ENCODE measurements around the gene FEM1A.
"Not testable (repeated sequence)": the region's sequence is repeated elsewhere in the genome, so short reads cannot be mapped to it uniquely, and the experiment has no call there.

FEM1A gene

DNA sequence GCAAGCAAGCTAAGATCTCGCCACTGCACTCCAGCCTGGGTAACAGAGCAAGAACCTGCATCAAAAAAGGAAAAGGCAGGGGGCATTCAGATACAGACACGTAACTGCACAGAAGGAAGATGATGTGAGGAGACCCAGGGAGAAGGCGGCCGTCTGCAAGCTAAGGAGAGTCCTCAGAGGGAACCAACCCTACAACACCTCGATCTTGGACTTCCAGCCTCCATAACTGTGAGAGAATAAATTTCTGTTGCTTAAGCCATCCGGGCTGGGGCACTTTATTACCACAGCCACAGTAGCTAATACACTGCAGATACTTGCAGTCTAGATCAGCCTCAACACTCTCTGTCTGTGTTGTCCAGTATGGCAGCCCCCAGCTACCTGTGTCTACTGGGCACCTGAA is 32.0 kb downstream of the FEM1A start:
- H3K4me3 ChIP-seq (ENCODE audit: low read length in 2 of 2), result no peak overlapping the region
- H3K4me1 ChIP-seq (ENCODE audit: control insufficient read depth in 2 of 2, insufficient read depth in 2 of 2, low read length in 2 of 2), result peaks cover 2 to 3% of the 10 kb centered on the region in 2 donors
- no peaks in the 10 kb centered on the region for H3K27me3 ChIP-seq (ENCODE audit: control insufficient read depth in 2 of 2, insufficient read depth in 2 of 2, low read length in 2 of 2)
- no peak overlapping the region for H3K9ac ChIP-seq (ENCODE audit: low read depth in 1 of 2, low read length in 2 of 2)
- no peaks in the 10 kb centered on the region for H3K9me3 ChIP-seq (ENCODE audit: control insufficient read depth in 2 of 2, low read length in 2 of 2)
- peaks cover 4 to 10% of the 10 kb centered on the region in 2 donors for H3K36me3 ChIP-seq (ENCODE audit: control insufficient read depth in 2 of 2, insufficient read depth in 2 of 2, low read length in 2 of 2)
- H3K27ac ChIP-seq (ENCODE audit: low read depth in 2 of 2, low read length in 2 of 2), result no peak overlapping the region

DNA sequence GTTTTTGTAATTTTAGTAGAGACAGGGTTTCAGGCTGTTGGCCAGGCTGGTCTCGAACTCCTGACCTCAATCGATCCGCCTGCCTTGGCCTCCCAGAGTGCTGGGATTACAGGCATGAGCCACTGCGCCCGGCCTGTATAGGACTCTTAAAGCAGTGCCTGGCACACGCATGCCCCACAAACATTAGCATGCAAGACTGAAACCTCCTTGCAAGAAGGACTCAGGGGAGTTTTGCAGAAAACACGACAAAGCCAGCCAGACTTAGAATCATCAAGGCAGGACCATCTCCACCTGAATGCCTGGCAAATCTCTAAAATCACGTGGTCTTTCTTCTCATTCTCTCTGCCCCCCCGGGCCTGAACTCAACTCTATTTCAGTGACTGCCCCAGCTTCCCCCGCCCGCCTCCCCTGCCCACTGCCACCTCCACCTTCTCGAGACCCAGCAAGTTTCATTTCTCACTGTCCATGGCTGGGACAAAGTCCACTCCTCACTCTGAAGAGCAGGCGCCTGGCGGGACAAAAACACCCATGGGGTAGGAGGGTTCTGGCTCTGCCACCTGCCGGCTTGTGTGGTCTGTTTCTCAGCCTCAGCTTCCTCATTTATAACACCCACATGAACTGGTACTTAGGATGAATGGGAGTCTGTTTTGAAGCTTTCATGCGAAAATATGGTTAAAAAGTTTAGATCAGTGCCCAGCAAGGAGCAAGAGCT is 37.6 kb downstream of the FEM1A start:
- Histone ChIP-seq H3K27me3 (ENCODE audit: control insufficient read depth in 2 of 2, insufficient read depth in 2 of 2, low read length in 2 of 2) (no peaks in the 10 kb centered on the region), H3K4me3 (ENCODE audit: low read length in 2 of 2) (peak overlapping the region in 1 of 2 donors; percentile 50), H3K27ac (ENCODE audit: low read depth in 2 of 2, low read length in 2 of 2) (peak overlapping the region; percentile 20 to 48), H3K9ac (ENCODE audit: low read depth in 1 of 2, low read length in 2 of 2) (no peak overlapping the region), H3K9me3 (ENCODE audit: control insufficient read depth in 2 of 2, low read length in 2 of 2) (no peaks in the 10 kb centered on the region), H3K36me3 (ENCODE audit: control insufficient read depth in 2 of 2, insufficient read depth in 2 of 2, low read length in 2 of 2) (no peaks in the 10 kb centered on the region), H3K4me1 (ENCODE audit: control insufficient read depth in 2 of 2, insufficient read depth in 2 of 2, low read length in 2 of 2) (peaks cover 12 to 17% of the 10 kb centered on the region in 2 donors)

DNA sequence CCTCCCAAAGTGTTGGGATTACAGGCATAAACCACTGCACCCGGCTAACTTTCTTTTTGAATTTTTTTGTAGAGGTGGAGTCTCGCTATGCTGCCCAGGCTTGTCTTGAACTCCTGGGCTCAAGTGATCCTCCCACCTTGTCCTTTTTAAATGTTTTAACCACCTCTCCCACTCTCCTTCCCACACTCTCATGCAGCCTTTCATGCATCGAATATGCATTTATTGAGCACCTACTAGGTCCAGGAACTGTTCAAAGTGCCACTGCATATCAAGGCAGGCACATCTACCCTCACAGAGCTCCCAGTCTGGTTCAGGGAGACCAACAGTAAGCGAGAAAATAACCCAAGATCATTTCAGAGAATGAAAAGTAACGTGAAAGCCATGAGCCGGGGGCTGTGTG is 38.8 kb downstream of the FEM1A start:
- Histone ChIP-seq H3K9ac (ENCODE audit: low read depth in 1 of 2, low read length in 2 of 2) (peak overlapping the region; percentile 90 to 99), H3K4me1 (ENCODE audit: control insufficient read depth in 2 of 2, insufficient read depth in 2 of 2, low read length in 2 of 2) (peaks cover 12 to 17% of the 10 kb centered on the region in 2 donors), H3K27ac (ENCODE audit: low read depth in 2 of 2, low read length in 2 of 2) (peak overlapping the region; percentile 90 to 91), H3K4me3 (ENCODE audit: low read length in 2 of 2) (peak overlapping the region; percentile 79 to 92), H3K36me3 (ENCODE audit: control insufficient read depth in 2 of 2, insufficient read depth in 2 of 2, low read length in 2 of 2) (no peaks in the 10 kb centered on the region), H3K27me3 (ENCODE audit: control insufficient read depth in 2 of 2, insufficient read depth in 2 of 2, low read length in 2 of 2) (no peaks in the 10 kb centered on the region), H3K9me3 (ENCODE audit: control insufficient read depth in 2 of 2, low read length in 2 of 2) (no peaks in the 10 kb centered on the region)

DNA sequence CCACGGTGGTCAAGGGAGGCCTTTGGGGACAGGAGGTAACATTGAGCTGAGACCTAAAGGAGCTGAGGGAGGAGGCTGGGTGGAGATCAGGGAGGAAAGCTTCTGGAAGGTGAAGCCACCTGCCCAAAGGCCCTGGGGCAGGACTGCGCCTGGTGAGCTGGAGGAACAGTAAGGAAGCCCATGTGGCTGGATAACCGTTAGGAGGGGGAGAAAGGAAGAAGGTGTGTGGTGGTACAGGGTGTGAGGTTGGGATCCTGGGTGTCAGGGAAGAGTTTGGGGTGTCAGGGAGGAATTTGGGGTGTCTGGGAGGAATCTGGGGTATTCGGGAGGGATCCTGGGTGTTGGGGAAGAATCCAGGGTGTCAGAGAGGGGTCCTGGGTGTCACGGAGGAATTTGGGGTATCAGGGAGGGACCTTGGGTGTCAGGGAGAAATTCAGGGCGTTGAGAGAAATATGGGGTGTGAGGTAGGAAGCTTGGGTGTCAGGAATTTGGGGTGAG is 39.3 kb downstream of the FEM1A start:
- Histone ChIP-seq H3K4me1 (ENCODE audit: control insufficient read depth in 2 of 2, insufficient read depth in 2 of 2, low read length in 2 of 2) (peaks cover 12 to 17% of the 10 kb centered on the region in 2 donors), H3K9me3 (ENCODE audit: control insufficient read depth in 2 of 2, low read length in 2 of 2) (no peaks in the 10 kb centered on the region), H3K36me3 (ENCODE audit: control insufficient read depth in 2 of 2, insufficient read depth in 2 of 2, low read length in 2 of 2) (no peaks in the 10 kb centered on the region), H3K27ac (ENCODE audit: low read depth in 2 of 2, low read length in 2 of 2) (peak overlapping the region; percentile 90 to 91), H3K27me3 (ENCODE audit: control insufficient read depth in 2 of 2, insufficient read depth in 2 of 2, low read length in 2 of 2) (no peaks in the 10 kb centered on the region), H3K4me3 (ENCODE audit: low read length in 2 of 2) (peak overlapping the region; percentile 79 to 92), H3K9ac (ENCODE audit: low read depth in 1 of 2, low read length in 2 of 2) (peak overlapping the region; percentile 90 to 99)

DNA sequence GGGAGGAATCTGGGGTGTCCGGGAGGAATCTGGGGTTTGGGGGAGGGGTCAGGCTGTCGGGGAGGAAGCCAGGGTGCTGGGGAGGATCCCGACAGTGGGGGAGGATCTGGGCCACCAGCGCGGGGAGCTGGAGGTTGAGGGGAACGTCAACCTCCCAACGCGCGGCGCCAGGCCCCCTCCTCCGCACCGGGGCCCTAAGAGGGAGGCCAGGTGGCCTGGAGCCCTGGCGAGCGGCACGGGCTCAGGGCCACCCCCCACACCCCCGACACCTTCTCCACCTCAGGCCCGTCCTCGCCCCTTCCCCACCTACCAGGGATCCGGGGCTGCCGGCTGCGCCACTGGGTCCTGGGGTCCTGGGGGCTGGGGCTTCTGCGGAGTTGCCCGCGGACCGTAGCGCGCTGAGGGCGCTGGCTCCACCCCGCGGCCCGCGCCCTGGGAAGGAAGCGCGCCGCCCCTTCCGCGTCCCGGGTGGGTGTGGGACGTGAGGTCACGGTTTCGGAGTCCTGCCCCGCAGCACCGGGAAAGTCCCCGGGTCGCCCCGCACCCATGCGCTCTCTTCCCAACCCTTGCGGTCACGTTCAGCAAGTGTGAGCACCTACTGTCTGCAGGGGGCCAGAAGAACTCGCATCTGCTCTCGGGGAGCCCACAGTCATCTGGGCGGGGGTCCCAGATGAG is 39.9 kb downstream of the FEM1A start, which contains the start of gene TICAM1:
TICAM1 (minus strand) TSS at position 409 of the 675 bp plus-strand sequence. CDS start 13,335 bp downstream, outside the sequence.
- Histone ChIP-seq H3K9me3 (ENCODE audit: control insufficient read depth in 2 of 2, low read length in 2 of 2) (no peaks in the 10 kb centered on the region), H3K36me3 (ENCODE audit: control insufficient read depth in 2 of 2, insufficient read depth in 2 of 2, low read length in 2 of 2) (no peaks in the 10 kb centered on the region), H3K27me3 (ENCODE audit: control insufficient read depth in 2 of 2, insufficient read depth in 2 of 2, low read length in 2 of 2) (no peaks in the 10 kb centered on the region), H3K9ac (ENCODE audit: low read depth in 1 of 2, low read length in 2 of 2) (peak within 1 kb of the TSS; percentile 90 to 99), H3K4me1 (ENCODE audit: control insufficient read depth in 2 of 2, insufficient read depth in 2 of 2, low read length in 2 of 2) (peaks cover 12 to 17% of the 10 kb centered on the region in 2 donors), H3K4me3 (ENCODE audit: low read length in 2 of 2) (peak within 1 kb of the TSS; percentile 79 to 92), H3K27ac (ENCODE audit: low read depth in 2 of 2, low read length in 2 of 2) (peak within 1 kb of the TSS; percentile 90 to 91)

DNA sequence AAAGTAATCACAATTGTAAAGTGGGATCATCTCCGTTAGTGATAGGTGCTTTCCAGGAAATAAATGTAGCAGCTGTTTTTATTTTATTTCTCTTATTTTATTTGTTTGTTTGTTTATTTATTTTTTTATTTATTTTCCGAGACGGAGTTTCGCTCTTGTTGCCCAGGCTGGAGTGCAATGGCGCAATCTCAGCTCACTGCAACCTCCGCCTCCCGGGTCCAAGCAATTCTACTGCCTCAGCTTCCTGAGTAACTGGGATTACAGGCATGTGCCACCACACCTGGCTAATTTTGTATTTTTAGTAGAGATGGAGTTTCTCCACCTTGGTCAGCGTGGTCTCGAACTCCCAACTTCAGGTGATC is 40.4 kb downstream of the FEM1A start:
- peak overlapping the region; percentile 90 to 99 for H3K9ac ChIP-seq (ENCODE audit: low read depth in 1 of 2, low read length in 2 of 2)
- peak overlapping the region; percentile 79 to 92 for H3K4me3 ChIP-seq (ENCODE audit: low read length in 2 of 2)
- not testable (repeated sequence) for H3K27me3 ChIP-seq (ENCODE audit: control insufficient read depth in 2 of 2, insufficient read depth in 2 of 2, low read length in 2 of 2); H3K36me3 ChIP-seq (ENCODE audit: control insufficient read depth in 2 of 2, insufficient read depth in 2 of 2, low read length in 2 of 2); H3K9me3 ChIP-seq (ENCODE audit: control insufficient read depth in 2 of 2, low read length in 2 of 2)
- H3K27ac ChIP-seq (ENCODE audit: low read depth in 2 of 2, low read length in 2 of 2), result peak overlapping the region; percentile 90 to 91
- H3K4me1 ChIP-seq (ENCODE audit: control insufficient read depth in 2 of 2, insufficient read depth in 2 of 2, low read length in 2 of 2), result peaks cover 12 to 17% of the 10 kb centered on the region in 2 donors

DNA sequence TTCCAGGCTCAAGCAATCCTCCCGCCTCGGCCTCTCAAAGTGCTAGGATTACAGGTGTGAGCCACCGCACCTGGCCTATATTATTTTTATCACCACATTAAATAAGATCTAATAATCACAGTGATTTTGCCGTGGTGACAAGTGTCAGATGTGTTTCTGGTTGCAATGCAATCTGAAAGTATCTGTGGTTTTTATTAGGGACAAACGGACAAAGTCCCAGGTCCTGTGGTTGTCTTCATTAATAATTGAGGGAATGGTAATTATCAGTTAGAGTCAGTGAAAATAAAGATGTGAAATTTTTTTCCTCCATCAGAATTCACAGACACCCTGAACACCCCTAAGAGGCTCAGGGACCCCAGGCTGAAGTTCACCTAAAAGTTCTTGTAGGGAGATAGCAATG is 41.2 kb downstream of the FEM1A start:
- Histone ChIP-seq H3K4me3 (ENCODE audit: low read length in 2 of 2) (no peak overlapping the region), H3K36me3 (ENCODE audit: control insufficient read depth in 2 of 2, insufficient read depth in 2 of 2, low read length in 2 of 2) (no peaks in the 10 kb centered on the region), H3K27me3 (ENCODE audit: control insufficient read depth in 2 of 2, insufficient read depth in 2 of 2, low read length in 2 of 2) (no peaks in the 10 kb centered on the region), H3K9ac (ENCODE audit: low read depth in 1 of 2, low read length in 2 of 2) (no peak overlapping the region), H3K9me3 (ENCODE audit: control insufficient read depth in 2 of 2, low read length in 2 of 2) (no peaks in the 10 kb centered on the region), H3K27ac (ENCODE audit: low read depth in 2 of 2, low read length in 2 of 2) (no peak overlapping the region), H3K4me1 (ENCODE audit: control insufficient read depth in 2 of 2, insufficient read depth in 2 of 2, low read length in 2 of 2) (peaks cover 10 to 16% of the 10 kb centered on the region in 2 donors)

DNA sequence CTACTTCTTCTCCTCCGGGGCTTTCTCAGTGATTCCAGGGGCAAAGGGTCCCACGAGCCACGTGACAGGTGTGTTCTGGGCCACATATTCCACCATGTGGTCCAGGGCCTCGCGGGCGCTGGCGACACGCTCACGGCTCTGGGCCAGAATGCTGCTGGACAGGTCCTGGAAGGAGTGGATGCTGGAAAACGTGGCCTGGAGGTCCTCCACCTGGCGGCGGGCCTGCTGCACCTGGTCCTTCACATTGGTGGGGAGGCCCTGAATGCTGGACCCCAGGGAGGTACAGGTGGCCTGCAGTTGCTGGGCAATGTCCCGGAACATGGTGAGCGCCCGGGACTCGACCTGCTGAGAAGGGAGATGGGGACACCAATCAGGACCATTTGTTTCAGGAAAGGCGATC is 47.7 kb downstream of the FEM1A start:
- H3K4me3 ChIP-seq (ENCODE audit: low read length in 2 of 2), result no peak overlapping the region
- H3K4me1 ChIP-seq (ENCODE audit: control insufficient read depth in 2 of 2, insufficient read depth in 2 of 2, low read length in 2 of 2), result peaks cover 0 to 2% of the 10 kb centered on the region in 2 donors
- H3K36me3 ChIP-seq (ENCODE audit: control insufficient read depth in 2 of 2, insufficient read depth in 2 of 2, low read length in 2 of 2), result peaks cover 16 to 17% of the 10 kb centered on the region in 2 donors
- H3K27me3 ChIP-seq (ENCODE audit: control insufficient read depth in 2 of 2, insufficient read depth in 2 of 2, low read length in 2 of 2), result no peaks in the 10 kb centered on the region
- no peaks in the 10 kb centered on the region for H3K9me3 ChIP-seq (ENCODE audit: control insufficient read depth in 2 of 2, low read length in 2 of 2)
- no peak overlapping the region for H3K27ac ChIP-seq (ENCODE audit: low read depth in 2 of 2, low read length in 2 of 2)
- no peak overlapping the region for H3K9ac ChIP-seq (ENCODE audit: low read depth in 1 of 2, low read length in 2 of 2)

DNA sequence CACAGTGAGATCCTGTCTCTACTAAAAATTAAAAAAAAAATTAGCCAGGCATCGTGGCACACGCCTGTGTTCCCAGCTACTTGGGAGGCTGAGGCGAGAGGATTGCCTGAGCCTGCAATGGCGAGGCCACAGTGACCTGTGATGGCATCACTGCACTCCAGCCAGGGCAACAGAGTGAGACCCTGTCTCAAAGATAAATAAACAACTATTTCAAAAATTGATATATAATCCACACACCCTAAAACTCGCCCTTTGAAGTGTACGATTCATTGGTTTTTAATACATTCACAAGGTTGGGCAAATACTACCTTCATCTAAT is 52.1 kb downstream of the FEM1A start:
- H3K27me3 ChIP-seq (ENCODE audit: control insufficient read depth in 2 of 2, insufficient read depth in 2 of 2, low read length in 2 of 2), result no peaks in the 10 kb centered on the region
- no peak overlapping the region for H3K4me3 ChIP-seq (ENCODE audit: low read length in 2 of 2)
- peaks cover 28 to 33% of the 10 kb centered on the region in 2 donors for H3K36me3 ChIP-seq (ENCODE audit: control insufficient read depth in 2 of 2, insufficient read depth in 2 of 2, low read length in 2 of 2)
- H3K4me1 ChIP-seq (ENCODE audit: control insufficient read depth in 2 of 2, insufficient read depth in 2 of 2, low read length in 2 of 2), result peaks cover 0 to 2% of the 10 kb centered on the region in 2 donors
- no peaks in the 10 kb centered on the region for H3K9me3 ChIP-seq (ENCODE audit: control insufficient read depth in 2 of 2, low read length in 2 of 2)
- H3K9ac ChIP-seq (ENCODE audit: low read depth in 1 of 2, low read length in 2 of 2), result no peak overlapping the region
- no peak overlapping the region for H3K27ac ChIP-seq (ENCODE audit: low read depth in 2 of 2, low read length in 2 of 2)

All from mucosa of rectum (tissue), 2 donors.